HG02588 (cell line): ENCODE data around the gene MACC1.

Source experiments
- ATAC-seq: cut with Tn5 transposase; IDR thresholded peaks from one replicate; pipeline ENCODE4 v1.9.1; 2021; ENCODE audit warnings: mild to moderate bottlenecking, moderate library complexity; ENCODE audit not compliant: unreplicated experiment

The MACC1 gene

DNA sequence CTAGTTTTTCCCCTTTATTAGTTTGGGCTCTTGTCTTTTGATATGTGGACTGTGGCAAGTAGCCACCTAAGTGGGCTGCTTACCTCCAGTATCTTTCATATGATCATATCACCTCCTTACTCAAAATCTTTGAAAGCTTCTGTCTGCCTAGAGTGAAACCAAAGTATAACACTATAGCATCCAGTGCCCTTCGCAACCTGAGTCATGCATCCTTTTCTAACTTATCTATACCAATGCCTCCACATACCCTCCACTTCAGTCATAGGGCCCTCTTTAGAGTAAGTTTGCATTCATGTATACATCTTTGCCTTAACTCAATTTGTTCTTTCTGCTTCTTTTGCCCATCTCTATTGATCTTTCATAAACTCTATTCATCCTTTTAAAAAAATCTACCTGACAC lies 15.7 kb upstream of the MACC1 start:
- ATAC-seq: no peak

DNA sequence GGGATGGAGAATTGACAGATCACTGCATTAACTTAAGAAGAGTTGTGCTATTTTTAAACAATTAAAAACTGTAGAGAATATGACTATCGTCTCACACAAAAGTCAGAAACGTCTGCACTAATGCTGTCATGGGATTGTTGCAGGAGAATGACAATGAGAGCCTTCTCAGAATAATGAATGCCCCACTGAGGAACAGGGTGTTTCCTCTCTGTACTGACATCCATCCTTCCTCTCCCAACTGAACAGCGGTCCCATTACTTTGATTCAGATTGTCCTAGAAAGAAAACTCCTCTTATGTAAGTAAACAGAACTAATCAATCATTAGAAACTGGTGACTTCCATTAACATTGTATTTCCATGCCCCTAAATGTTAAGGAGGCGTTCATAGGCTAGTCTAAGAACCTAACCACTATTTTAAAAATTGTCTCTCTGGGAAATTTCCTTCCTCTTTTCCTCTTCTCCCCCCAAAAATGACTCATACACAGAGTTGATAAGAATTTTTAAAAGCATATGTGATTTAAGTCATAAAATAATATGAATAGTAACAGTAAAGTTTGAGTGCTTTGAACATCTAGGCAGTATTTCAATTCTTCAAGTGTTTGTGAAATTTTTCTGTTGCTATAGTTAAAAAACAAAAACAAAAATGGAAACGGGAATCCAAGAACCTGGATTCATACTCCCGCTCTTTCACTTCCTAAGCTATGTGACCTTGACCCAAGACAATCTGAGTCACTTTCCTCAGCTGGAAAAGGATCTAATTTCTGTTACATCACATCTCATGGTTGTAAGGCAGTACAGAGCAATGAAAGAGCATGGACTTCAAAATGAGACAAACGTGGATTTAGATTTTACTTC lies 12.7 kb upstream of the MACC1 start:
- no peak for ATAC-seq

DNA sequence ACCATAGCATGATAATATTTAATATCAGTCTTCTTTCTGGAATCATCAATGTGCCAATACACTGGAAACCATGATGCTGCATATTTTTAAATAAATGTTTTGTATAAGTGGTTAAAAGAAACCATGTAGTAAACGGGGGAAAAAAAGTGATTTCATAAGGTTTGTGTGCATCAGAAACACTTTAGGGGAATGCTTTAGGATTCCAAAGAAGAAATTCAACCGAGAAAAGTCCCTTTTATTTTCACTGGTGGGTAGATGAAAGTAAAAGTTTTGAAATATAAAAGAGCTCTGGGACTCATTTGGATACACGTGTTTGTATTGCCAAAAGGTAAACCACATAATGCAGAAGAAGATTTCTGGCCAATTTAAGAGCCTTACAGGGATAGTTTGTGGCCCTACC lies 11.9 kb upstream of the MACC1 start:
- no peak for ATAC-seq

DNA sequence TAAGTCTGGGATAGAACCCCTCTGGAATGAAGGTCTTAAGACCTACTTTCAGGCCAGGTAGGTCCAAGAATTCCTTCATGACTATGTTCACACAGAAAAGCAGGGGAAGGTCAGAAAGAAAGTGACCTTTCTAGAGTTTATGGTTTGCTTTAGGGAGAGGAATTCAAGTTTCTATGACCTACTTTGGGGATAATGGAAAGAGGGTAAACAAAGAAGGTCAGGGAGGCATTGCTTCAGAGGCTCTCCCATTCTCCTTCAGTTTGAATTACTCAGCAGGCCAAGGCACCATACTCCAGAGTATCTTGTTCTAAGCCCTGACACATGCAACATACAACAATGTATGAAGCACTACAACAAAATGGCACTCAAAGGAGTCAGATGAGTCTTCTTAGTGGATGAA lies 11.5 kb upstream of the MACC1 start:
- ATAC-seq: no peak

DNA sequence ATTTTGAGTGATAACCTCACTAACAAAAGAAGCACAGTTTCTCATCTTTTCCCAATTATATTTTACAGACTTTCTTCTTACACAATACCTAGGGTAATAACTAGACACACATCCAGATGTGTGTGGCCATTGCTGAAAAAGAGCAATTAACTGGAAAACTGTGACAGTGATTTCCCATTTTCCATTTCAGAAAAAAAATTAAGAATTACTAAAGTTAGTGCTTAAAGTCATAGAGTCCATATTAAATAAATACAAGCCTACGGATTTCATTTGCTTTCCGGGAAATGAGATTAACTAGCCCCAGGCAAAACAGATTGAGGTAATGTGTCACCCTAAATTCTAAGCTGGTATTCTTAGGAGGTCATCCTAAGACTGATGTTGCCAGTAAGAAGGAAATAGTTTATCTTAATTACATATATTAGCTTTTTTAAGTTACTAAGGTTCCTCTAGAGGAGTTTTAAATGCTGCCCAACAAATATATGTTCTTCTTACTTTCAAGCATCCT lies 10.2 kb upstream of the MACC1 start:
- no peak for ATAC-seq

DNA sequence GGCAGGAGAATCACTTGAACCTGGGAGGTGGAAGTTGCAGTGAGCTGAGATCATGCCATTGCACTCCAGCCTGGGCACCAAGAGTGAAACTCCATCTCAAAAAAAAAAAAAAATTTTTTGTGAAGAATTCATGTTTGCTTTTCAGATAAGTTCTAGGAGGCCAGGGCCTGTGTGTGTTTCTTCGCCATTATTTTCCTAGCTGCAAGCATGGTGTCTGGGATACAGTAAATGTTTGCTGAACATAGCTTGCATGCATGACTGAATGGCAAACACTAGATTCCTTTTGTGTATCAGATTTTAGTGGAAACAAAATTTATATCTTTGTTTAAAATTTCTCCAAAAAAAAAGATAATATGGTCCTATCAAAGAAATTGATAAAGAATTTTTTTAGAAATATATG lies 9.7 kb upstream of the MACC1 start:
- ATAC-seq: no peak

DNA sequence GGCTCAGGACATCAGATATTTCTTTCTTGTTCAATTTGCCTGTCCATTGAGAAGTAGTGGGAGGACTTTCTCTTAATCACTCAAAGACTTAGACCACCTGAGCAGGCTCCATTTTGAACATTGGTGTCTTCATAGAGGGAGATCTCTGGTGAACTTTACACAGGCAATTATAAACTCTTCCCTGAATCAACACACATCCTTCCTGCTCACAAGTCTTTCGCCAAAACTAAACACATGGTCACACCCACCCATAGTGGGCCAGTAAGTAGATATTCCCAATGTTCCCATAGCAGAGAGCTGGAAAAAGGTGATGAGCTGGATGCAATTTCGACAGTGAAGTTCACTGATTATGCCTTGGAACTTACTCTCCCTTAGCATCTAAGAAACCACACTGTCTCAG lies 8.2 kb upstream of the MACC1 start:
- ATAC-seq: no peak

DNA sequence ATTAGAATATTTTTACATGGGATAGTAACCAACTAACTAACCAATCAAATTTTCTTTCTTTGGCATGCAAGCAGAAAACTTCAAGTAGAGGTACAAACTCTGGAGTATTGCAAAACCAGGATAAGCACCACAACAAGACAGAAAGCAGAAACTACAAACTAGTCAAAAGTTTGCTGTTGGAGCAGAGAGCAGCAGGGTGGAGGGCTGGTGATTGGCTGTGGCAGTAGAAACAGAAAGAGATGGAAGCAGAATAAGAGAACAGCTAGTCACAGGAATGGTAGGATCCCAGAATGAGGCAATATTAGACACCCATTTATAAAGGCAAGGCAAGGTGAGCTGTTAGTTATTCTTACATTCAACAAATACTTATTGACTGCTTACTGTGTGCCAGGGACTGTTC lies 6.8 kb upstream of the MACC1 start:
- no peak for ATAC-seq

DNA sequence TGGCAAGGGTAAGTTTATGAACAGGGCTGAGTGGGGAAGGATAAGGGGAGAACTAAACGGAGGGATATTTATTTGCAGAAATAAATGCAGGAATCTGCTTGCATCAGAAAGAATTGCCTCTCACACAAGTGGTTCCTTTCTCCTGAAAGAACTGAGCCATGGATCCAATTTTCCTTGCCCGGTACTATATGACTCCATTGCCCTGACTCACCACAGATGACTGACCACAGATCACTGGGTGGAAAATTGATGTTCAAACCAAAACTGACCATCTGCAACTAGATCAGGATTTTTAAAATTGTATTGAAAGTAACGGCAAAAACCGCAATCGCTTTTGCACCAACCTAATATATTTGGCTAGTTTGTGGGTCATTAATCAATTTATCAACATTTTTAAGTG lies 6.2 kb upstream of the MACC1 start:
- no peak for ATAC-seq

DNA sequence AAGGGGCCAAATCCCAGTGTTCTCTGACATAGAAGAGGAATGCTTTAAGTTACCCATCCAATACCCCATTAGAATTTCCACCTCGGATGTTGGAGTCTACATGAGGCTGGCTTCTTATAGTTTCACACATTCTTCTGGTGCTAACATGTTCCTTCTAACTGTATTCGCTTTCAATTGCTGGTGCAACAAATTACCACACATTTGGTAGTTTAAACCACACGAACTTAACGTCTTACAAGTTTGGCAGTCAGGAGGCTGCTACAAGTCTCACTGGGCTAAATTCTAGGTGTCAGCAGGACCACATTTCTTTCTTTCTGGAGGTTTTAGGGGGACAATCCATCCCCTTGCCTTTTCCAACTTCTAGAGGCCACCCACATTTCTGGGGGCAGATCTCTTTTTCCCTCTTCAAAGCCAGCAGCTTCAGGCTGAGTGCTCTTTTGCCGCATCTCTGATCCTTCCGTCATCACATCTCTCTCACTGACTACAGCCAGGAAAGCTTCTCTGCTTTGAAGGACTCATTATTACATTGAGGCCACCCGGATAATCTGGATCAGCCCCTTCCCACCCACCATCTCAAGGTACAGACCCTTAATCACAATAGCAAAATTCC lies 5.1 kb upstream of the MACC1 start:
- ATAC-seq: no peak

DNA sequence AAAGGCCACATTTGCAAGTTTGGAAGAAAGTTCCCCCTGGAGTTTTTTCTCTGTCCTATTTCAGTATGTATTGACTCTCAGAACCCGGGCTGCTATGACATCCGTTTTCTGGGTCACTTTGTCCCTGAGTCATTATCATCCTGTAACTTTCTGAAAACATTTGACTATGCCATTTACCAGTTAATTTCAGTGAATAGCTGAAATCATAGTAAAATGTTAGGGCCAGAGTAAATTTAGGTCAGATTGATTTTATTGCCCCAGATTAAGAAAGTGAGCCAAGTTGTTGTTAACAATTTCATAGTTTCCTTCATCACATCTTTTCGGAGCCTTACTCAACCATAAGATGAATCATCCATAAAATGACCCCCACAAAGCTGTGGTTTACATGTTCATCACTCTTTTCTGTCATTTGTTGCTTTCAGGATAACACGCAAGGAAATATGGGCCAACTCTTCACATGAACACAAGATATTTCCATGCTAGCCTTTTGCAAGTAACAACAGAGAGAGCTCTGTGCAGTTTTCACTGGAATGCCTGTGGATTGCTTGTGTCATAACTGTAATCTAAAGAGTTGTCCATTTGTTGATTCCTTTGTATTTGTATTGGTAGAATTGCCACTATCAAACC lies 3.9 kb upstream of the MACC1 start:
- no peak for ATAC-seq

DNA sequence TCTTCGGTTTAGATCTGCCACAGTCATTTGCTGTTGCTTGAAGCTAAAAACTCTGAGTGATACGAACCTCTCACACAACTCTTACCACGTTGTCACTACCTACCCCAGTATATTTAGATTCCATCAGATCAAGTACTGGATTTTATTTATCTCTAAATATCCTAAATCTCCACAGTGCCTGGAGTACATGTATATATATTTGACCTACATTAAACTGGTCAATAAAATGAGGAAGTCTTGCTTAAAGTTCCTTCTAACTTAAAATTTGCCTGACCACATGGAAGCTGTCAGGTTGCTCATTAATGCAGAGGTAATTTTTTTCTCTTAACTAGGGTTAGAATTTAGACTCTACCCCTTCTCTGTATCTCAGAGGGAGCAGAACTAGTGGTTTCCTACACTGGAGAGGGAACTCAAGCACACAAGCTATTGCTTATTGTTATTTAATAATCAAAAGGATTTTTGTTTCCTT lies 3.1 kb upstream of the MACC1 start:
- ATAC-seq: peak; percentile 12

DNA sequence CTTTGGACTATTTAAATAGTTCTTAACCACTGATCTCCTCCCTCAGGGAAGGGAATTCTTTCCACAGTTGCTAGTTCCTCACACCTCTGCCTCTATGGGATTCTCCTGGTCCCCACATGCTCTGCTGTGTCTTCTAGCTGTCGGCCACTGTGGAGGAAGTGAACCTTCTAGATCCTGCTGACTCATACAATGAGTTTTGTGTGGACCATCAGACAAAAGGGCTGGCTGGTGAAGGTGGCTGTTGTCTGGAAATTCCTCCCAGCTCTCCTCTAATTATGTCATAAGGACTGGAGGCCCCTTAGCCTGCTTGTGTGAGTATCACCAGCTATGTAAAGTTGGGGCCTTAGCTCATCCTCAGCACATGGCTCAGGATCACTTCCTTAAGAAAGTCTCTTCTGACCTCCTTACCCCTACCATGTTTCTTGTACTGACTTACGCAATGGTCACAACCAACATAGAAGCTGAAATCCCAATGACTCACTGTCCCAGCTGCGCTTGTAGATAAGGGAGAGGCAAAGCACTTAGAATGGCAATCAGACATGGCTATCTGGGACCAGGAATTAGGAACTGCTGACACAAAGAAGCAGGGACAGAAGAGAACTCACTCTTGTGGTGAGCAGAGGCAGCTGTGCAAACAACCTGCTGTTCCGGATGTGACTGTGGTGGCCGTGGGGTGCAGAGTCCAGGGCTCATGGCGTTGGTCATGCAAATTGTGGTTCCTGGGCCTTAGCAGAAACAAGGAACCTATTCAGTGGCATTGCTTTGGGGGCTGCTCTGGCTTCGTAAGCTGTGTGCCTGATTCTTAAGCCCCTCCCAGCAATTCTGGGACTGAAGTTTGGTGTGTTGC lies 2.5 kb upstream of the MACC1 start:
- ATAC-seq: peak; percentile 78

DNA sequence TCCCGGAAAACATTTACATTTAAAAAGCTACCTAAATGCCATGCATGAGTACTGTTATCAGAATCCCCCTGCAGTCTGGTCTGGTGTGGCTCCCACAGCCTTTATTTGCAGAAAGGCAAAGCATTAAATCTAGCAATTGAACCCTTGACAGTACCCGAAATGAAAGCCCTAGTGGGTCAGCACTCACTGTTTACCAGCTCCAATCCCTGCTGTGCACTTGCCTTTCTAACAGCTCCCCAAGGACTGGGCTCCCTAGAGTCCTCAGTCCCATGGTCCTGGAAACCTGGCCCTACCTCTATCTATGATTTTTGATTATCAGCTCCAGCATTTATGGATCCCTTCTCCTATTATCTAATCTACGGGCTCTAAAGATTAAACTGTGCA lies 1.9 kb upstream of the MACC1 start:
- no peak for ATAC-seq

DNA sequence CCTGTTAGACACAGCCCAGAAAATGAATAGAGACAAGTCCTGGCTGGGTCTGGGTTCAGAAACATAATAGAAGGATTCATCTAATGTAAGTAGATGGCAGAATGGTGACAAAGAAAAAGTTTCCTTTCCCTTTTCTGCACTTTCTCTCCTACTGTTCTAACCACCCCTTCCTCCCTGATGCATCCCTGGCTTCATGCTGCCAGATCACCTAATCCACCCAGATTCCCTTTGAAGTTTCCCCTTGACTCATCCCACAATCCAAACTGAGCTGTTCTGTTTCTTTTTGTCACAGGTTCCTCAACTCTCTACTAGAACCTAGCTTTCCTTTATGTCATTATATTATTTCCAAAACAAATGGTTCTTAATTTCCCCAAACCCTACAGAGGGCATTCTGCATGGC lies 1.1 kb upstream of the MACC1 start:
- ATAC-seq: no peak

DNA sequence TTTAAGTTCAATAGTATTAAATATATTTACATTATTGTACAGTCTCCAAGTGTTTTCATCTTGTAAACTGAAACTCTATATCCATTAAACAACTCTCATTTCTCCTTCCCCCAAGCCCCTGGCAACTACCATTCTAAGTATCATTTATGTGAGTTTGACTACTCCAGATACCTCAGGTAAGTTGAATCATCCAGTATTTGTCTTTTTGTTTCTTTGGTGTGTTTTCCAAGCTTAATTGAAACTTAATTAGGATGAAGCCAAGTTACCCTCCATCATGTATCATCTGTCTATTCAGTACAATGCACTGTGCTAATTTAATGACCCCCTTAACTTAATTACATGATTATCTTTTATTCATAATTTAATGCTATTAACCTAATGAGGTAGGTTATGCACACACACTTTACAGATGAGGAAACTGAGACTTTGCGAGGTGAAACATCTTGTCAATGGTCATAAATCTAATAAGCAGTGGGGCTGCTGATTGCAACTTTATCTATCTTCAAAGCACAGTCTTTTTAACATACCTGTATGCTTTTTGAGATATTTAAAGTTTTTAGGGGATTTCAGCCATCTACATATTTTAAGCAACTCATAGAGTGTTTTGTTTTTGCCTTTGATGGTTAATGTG lies 663 bp downstream of the MACC1 start:
- no peak for ATAC-seq

DNA sequence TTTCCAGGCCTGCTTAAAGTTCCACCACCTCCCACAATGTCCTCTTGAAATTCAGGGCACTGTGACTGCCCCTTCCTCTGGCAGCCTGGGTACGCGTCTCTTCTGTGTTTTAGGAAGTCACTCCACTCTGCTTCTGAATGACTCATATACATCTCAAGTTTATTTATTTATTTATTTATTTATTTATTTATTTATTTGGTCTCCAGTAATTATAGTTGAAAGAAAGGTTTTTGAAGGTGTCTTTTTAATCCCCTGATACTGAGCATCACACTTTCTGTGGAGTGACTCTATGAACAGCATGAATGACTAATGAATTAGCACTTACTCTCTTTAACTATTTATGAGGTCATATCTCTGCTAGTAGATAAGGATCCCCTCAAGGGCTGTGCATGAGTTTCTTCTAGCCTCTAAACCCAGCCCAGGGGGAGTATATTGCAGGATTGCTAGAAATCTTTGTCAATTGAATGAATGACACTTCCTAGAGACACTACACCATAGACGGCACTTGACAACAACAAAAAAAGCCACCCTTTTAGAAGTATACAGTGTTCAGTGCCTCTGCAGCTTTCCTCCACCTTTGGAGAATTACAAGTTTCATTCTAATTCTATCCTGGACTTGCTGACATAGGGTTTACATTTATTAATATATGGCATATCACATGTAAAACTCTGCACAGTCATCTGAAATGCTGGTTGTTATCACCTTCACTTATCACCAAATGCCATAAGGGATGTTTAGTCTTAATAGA lies 2.1 kb downstream of the MACC1 start:
- ATAC-seq: no peak

DNA sequence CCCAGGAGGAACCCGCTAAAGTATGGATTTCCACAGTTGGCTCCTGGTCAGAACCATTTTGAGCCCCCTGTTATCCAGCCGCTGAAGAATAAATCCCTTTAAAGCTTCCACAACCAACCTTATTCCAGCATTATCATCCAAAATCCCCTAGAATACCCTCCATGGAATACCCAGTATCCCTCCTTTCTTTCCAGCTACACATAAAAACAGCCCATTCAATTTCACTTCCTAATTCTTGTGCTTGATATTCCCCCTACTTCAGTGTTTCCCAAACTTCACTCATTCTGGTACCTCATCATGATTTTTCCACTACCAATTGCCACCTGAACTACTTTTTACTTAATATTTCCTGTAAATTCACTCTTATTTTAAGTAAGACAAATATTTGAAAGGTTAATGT lies 3.1 kb downstream of the MACC1 start:
- no peak for ATAC-seq

DNA sequence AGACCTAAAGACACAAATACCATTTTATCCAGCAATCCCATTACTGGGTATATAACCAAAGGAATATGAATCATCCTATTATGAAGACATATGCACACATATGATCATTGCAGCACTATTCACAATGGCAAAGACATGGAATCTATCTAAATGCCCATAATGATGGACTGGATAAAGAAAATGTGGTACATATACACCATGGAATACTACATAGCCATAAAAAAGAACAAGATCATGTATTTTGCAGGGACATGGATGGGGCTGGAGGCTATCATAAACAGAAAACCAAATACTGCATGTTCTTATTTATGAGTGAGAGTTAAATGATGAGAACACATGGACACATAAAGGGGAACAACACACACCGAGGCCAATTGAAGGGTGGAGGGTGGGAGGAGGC lies 3.8 kb downstream of the MACC1 start:
- ATAC-seq: no peak

DNA sequence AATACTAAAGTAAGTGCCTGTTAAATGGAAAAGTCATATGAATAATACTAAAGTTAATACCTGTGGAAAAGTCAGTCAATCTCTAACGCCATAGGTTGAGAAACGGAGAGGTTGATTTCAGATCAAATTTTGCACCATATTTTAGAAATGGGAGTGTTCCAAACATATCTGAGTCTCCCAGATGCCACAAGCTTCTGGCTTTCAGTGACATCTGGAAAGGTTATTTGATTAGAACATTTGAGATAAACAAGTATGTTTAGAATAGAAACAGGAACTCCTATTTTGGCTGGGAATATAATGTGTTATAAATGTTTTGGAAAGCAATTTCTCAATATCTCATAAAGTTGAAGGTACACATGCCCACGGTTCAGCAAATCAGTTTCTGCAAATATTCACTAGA lies 5.8 kb downstream of the MACC1 start:
- no peak for ATAC-seq
